GM12873 (cell line): ENCODE measurements around the gene TRPM8.

Experiments
- TF ChIP-seq, protein P1 (sequence below): IDR thresholded peaks from 2 replicates; pipeline ENCODE4 v1.5.1; 2012; ENCODE audit warnings: low read depth, mild to moderate bottlenecking, moderate library complexity, low read length, control low read depth; ENCODE audit not compliant: insufficient read depth; ENCODE audit errors: missing control alignments

TRPM8 gene

DNA sequence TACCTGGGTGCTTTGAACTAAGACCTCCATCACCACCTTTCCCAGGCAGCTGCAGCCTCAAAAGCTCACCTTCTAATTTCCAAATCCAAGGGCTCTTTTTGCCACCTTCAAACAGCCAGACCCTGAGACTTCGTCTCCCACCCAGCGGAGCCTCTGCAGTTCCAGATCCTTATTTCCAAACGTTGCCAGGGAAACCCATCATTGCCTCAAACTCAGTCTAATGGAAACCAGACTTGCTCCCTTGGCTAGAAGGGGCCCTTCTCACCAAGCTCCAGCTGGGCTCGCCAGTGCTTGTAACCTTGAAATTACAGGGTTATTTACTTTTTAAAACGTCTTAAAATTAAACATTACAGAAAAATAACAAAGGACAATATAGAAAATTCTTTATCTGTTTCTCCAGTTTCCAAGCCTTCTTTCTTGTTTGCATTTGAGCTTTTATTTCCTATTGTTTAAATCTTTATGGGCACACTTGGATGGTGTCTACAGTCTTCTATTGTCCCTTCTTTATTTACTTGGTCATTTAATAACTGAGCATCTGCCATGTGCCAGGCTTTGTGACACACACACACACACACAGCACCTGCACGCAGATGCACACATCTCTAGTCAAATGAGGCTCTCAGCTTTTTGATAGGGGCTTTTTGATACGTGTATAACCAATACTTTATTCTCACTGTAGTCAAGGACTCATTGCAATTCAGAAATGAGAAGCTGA lies 36.1 kb downstream of the TRPM8 start:
- TF ChIP-seq, protein P1, sequence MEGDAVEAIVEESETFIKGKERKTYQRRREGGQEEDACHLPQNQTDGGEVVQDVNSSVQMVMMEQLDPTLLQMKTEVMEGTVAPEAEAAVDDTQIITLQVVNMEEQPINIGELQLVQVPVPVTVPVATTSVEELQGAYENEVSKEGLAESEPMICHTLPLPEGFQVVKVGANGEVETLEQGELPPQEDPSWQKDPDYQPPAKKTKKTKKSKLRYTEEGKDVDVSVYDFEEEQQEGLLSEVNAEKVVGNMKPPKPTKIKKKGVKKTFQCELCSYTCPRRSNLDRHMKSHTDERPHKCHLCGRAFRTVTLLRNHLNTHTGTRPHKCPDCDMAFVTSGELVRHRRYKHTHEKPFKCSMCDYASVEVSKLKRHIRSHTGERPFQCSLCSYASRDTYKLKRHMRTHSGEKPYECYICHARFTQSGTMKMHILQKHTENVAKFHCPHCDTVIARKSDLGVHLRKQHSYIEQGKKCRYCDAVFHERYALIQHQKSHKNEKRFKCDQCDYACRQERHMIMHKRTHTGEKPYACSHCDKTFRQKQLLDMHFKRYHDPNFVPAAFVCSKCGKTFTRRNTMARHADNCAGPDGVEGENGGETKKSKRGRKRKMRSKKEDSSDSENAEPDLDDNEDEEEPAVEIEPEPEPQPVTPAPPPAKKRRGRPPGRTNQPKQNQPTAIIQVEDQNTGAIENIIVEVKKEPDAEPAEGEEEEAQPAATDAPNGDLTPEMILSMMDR = no peak

DNA sequence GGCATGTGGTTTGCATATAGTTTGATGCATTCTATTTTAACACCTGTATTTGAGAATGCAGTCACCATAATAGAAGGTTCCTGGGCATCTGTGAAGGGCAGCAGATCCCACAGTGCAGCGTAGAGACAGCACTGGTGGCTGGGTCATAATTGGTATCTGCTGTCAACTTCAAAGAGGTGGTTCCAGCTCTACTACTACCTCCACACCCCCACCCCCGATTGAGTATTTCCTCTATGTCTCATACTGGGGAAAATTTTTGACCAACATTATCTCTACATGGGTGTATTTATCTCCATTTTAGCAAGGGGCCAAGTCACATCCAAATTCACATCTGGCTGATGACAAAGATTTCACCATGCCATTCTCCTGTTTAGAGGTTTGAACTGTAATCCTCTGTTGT lies 43.0 kb downstream of the TRPM8 start:
- TF ChIP-seq, protein P1 = no peak

DNA sequence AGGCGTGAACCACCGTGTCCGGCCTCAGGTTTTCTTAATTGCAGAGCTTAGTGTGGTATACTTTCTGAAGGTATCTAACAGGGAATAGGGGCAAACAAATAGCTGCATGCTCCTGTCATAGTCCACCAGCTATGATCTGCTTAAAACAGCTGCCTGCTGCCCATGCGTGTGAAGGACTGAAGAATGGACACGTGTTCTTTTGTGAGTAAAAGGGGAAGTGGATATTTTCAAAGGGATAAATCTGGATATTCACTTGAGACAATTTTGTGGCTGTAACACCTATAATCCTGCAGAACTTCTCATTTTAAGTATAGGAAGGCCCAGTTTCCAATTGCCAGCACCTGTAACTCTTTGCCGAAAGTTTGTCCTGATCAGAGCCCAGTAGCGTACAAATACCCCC lies 44.7 kb downstream of the TRPM8 start:
- TF ChIP-seq, protein P1 = no peak

DNA sequence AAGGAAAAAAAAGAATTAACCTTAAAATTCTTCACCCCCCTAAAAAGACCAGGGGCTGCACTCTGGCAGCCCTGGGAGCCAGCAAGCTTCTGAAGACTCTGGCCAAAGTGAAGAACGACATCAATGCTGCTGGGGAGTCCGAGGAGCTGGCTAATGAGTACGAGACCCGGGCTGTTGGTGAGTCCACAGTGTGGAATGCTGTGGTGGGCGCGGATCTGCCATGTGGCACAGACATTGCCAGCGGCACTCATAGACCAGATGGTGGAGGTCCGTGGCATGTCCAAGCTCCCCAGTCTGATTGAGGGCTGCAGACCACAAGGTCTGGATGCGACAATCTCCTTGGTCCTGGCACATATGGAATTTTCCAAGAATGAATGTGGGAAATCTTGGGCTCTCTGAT lies 47.4 kb downstream of the TRPM8 start:
- TF ChIP-seq, protein P1 = no peak

DNA sequence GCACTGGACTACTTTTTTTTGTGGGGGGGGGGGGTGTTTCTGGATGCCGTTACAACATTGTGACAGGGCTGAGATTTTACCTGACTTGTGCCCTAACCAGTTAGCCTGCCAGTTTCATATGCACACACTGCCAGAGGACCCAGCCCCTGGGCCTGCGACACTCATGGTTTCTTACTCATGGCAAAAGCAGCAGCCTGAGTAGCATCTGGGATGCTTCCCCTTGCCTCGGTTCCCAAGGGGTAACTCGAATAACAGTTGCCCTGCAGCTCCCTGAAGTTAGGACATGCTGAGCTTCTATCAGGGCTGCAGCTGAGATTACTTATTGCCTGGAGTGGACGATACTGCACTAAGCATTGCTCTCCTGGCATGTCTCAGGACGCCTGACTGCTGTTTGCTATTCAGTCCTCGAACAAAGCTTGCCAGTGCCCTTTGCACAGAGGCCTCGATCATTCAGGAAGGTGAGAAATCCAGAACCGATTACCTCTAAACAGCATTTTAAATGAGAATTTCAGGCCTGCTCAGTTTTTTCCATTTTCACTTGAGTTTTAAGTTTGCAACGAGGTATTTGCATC lies 47.9 kb downstream of the TRPM8 start:
- TF ChIP-seq, protein P1 = no peak

DNA sequence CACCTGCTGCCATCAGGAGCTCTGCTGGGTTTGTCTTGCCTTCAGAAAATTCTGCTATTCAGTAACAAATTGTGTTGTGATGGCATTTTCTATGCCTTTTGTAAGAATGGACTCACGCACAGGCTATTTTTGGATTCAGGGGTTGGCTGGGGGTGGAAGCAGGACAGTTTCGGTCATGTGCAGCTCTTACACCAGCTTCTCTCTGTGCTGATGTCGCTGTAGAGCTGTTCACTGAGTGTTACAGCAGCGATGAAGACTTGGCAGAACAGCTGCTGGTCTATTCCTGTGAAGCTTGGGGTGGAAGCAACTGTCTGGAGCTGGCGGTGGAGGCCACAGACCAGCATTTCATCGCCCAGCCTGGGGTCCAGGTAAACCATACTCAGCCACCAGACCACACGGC lies 49.2 kb downstream of the TRPM8 start:
- TF ChIP-seq, protein P1 = no peak

DNA sequence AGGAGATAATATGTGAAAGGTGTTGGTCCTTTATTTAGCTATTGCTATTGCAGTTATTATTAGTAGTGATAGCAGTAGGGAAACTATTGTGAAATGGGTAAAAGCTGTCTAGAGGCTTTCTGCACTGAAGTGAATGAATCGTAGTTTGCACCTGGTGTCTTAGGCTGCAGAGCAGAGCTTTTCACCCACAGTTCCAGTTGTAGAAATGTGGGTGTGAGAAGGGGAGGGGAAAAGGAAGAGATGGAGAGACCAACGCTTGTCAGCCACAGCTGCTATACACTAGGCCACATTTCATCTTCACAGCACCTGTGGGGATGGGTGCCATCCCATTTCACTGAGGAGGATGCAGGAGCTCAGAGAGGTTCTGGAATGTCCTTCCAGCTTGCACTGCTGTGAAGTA lies 50.0 kb downstream of the TRPM8 start:
- TF ChIP-seq, protein P1 = no peak
